HepG2 (cell line): Measurements from ENCODE around the gene RTN3.

Experiments used
- ESRRA ChIP-seq: sonication (generic); formaldehyde crosslinking; IDR thresholded peaks from 2 replicates; pipeline ENCODE4 v1.5.1; 2020; ENCODE audit warnings: mild to moderate bottlenecking, low read depth, missing genetic modification reagents
- SALL1 ChIP-seq: sonication (generic); formaldehyde crosslinking; IDR thresholded peaks from 2 replicates; pipeline ENCODE4 v1.8.0; 2022; ENCODE audit warnings: mild to moderate bottlenecking, missing genetic modification reagents
- ZBTB7A ChIP-seq: sonication (generic); formaldehyde crosslinking; IDR thresholded peaks from 2 replicates; pipeline ENCODE4 v1.8.0; 2022; ENCODE audit warnings: mild to moderate bottlenecking, missing genetic modification reagents
- ZFP37 ChIP-seq: sonication (generic); formaldehyde crosslinking; IDR thresholded peaks from 2 replicates; pipeline ENCODE4 v1.4.0; 2020; ENCODE audit warnings: missing genetic modification reagents, borderline replicate concordance
- ZNF333 ChIP-seq: sonication (generic); formaldehyde crosslinking; IDR thresholded peaks from 2 replicates; pipeline ENCODE4 v1.4.0; 2020; ENCODE audit warnings: mild to moderate bottlenecking, missing genetic modification reagents, borderline replicate concordance

DNA sequence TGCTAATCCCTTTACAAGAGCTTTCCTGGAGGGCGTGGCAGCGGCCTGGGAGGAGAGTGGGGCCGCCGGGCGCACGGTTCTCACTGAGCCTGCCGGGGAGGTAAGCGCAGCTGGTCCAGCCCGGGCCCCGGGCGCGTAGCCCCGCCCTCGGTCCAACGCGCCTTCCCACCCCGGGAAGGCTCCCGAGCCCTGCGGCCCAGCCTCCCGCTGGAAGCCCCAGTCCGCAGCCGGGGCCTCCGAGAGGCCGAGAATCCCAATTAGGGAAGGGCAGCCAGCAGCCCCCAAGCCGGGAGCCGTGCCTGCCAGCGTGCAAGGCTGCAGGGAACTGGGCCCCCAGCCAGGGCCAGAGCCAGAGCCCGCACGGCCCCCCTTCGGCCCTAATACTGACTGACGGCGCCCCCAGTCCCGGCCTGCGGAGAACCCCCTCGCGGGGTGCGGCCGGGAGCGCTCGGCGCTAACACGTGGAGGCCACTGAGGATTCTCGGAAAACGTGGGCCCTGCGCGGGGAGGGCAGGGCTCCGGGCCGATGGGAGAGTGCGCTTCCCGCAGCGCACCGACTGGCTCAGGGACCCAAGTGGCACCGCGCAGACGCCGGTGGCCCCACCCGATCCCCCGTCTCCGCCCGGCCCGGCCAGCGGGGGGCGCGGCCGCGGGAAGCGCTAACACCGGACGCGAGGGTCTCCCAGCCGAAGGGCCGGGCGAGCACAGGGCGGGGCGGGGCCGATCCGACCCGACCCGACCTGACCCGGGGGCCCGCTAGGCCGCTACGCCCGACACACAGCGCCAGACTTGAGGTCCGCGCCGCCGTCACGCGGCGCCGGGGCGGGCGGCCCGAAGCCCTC, 81.6 kb downstream of the RTN3 start:
- no peak for TF ChIP-seq ZFP37 (CRISPR knock-in tag)
- no peak for TF ChIP-seq ZNF333 (CRISPR knock-in tag)
- no peak for TF ChIP-seq SALL1
- no peak for TF ChIP-seq ESRRA (CRISPR knock-in tag)
- TF ChIP-seq ZBTB7A (CRISPR knock-in tag), result no peak
